Measurements from ENCODE around the gene NAV2.

DNA sequence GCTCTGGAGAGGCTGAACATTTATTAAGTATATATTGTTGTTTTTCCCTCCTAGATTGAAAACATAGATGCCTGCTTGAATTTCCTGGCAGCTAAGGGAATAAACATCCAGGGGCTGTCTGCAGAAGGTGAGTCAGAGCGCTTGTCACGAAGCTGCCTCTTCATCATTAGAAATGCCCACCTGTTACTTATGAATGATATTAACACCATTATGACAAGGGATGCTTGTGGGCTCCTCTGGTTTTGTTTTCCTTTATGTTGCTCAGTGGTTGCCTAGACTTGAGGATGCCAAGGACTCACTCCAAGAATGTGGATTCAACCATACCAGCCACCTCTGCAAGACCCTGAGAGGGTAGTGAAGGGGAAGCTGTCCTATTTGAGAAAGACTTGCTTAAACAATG is 156.2 kb downstream of the NAV2 start:
- TF ChIP-seq, protein P1, sequence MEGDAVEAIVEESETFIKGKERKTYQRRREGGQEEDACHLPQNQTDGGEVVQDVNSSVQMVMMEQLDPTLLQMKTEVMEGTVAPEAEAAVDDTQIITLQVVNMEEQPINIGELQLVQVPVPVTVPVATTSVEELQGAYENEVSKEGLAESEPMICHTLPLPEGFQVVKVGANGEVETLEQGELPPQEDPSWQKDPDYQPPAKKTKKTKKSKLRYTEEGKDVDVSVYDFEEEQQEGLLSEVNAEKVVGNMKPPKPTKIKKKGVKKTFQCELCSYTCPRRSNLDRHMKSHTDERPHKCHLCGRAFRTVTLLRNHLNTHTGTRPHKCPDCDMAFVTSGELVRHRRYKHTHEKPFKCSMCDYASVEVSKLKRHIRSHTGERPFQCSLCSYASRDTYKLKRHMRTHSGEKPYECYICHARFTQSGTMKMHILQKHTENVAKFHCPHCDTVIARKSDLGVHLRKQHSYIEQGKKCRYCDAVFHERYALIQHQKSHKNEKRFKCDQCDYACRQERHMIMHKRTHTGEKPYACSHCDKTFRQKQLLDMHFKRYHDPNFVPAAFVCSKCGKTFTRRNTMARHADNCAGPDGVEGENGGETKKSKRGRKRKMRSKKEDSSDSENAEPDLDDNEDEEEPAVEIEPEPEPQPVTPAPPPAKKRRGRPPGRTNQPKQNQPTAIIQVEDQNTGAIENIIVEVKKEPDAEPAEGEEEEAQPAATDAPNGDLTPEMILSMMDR (IDR thresholded peaks at IDR 0.05): no peak
- TF ChIP-seq EZH2 (IDR thresholded peaks at IDR 0.05) (no peak), EZH2phosphoT487 (IDR thresholded peaks at IDR 0.05) (no peak)

Measured in neural progenitor cell (in vitro differentiated cells).